Osteocyte (in vitro differentiated cells): ENCODE data around the gene NECTIN1. TPM values are rescaled to one million over a fixed set of nuclear protein-coding genes. Genes with fewer than 3 reads are reported as not detected.

Experiments
- DNase-seq: peaks from one replicate; pipeline ENCODE4 v3.0.0; 2021; ENCODE audit warnings: mixed read lengths; ENCODE audit not compliant: unreplicated experiment; ENCODE audit errors: extremely low spot score
- H3K27ac Mint-ChIP-seq: one replicate; pipeline ENCODE4 v1.8.0; 2021; ENCODE audit warnings: mild to moderate bottlenecking, mixed read lengths; ENCODE audit not compliant: unreplicated experiment
- H3K27me3 Mint-ChIP-seq: one replicate; pipeline ENCODE4 v1.8.0; 2021; ENCODE audit warnings: mixed read lengths; ENCODE audit not compliant: unreplicated experiment
- H3K36me3 Mint-ChIP-seq: one replicate; pipeline ENCODE4 v1.8.0; 2021; ENCODE audit warnings: mixed read lengths; ENCODE audit not compliant: unreplicated experiment
- H3K4me1 Mint-ChIP-seq: one replicate; pipeline ENCODE4 v1.8.0; 2021; ENCODE audit warnings: mixed read lengths; ENCODE audit not compliant: unreplicated experiment
- H3K4me3 Mint-ChIP-seq: one replicate; pipeline ENCODE4 v1.8.0; 2021; ENCODE audit warnings: mild to moderate bottlenecking, moderate library complexity, mixed read lengths; ENCODE audit not compliant: unreplicated experiment
- H3K9me3 Mint-ChIP-seq: one replicate; pipeline ENCODE4 v1.8.0; 2021; ENCODE audit warnings: mixed read lengths; ENCODE audit not compliant: unreplicated experiment
- CTCF ChIP-seq: fragments of 200-600 bp; sonication (generic); IDR thresholded peaks from 2 replicates; pipeline ENCODE4 v1.5.0; 2021; ENCODE audit warnings: antibody characterized with exemption, mild to moderate bottlenecking, moderate library complexity
- total RNA-seq: library from RNA; stranded (reverse); gene quantifications from 2 replicates; pipeline ENCODE4 v1.2.1, GENCODE V29; 2021

NECTIN1 gene
- total RNA-seq, 1 donor from 2014 or later = 7.2 TPM

- no peak overlapping the region for H3K27ac Mint-ChIP-seq
- no peaks in the 10 kb centered on the region for H3K36me3 Mint-ChIP-seq
- peaks cover 14% of the 10 kb centered on the region for H3K4me1 Mint-ChIP-seq
- H3K27me3 Mint-ChIP-seq = no peaks in the 10 kb centered on the region
- DNase-seq = no peak
- H3K4me3 Mint-ChIP-seq = no peak overlapping the region
- no peak for TF ChIP-seq CTCF
- H3K9me3 Mint-ChIP-seq = no peaks in the 10 kb centered on the region
These were observed 29.8 kb downstream of the NECTIN1 start for GRCh38 chr11:119699227-119699626.

GRCh38 chr11:119697882-119698281, 31.1 kb downstream of the NECTIN1 start:
- no peak for DNase-seq
- Mint-ChIP-seq H3K27ac (no peak overlapping the region), H3K4me1 (peaks cover 14% of the 10 kb centered on the region), H3K4me3 (no peak overlapping the region), H3K36me3 (no peaks in the 10 kb centered on the region), H3K27me3 (no peaks in the 10 kb centered on the region), H3K9me3 (no peaks in the 10 kb centered on the region)
- no peak for TF ChIP-seq CTCF

- Mint-ChIP-seq H3K27ac (no peak overlapping the region), H3K36me3 (no peaks in the 10 kb centered on the region), H3K4me3 (no peak overlapping the region), H3K4me1 (peaks cover 14% of the 10 kb centered on the region), H3K9me3 (no peaks in the 10 kb centered on the region), H3K27me3 (no peaks in the 10 kb centered on the region)
- TF ChIP-seq CTCF = no peak
- no peak for DNase-seq
These were observed 31.6 kb downstream of the NECTIN1 start for GRCh38 chr11:119697445-119697844.

- H3K4me1 Mint-ChIP-seq = peaks cover 12% of the 10 kb centered on the region
These were observed 32.4 kb downstream of the NECTIN1 start for GRCh38 chr11:119696378-119697222.

More at GRCh38 chr11:119696378-119697222, 32.4 kb downstream of the NECTIN1 start:
- Mint-ChIP-seq H3K27me3 (no peaks in the 10 kb centered on the region), H3K27ac (no peak overlapping the region), H3K9me3 (no peaks in the 10 kb centered on the region), H3K4me3 (no peak overlapping the region), H3K36me3 (no peaks in the 10 kb centered on the region)
- no peak for TF ChIP-seq CTCF
- DNase-seq = no peak
